ENCODE results near the gene KRTAP10-11.

GRCh38 chr21:44626673-44627143 lies 19.5 kb upstream of the KRTAP10-11 start, which contains the start of gene KRTAP10-9:
- TF ChIP-seq CTCF (IDR thresholded peaks at IDR 0.05) = no peak
- TF ChIP-seq POLR2A (IDR thresholded peaks at IDR 0.05; ENCODE audit: low read length) = no peak
- no peak for TF ChIP-seq RFX5 (IDR thresholded peaks at IDR 0.05)
- no peak for TF ChIP-seq CEBPB (IDR thresholded peaks at IDR 0.05)
- TF ChIP-seq CHD2 (IDR thresholded peaks at IDR 0.05; ENCODE audit: low read length, partially characterized antibody) = no peak

Data from A549 (cell line).